Activated CD4-positive, alpha-beta T cell treated with anti-CD3 and anti-CD28 coated beads, Interleukin-2, amount 50 U/mL, for 16 hours (primary cell): ENCODE data around the gene SSTR4.
A peak's percentile ranks its signal among the peaks of the same experiment; 100 is the strongest.

Experiments
- DNase-seq: peaks from one replicate; pipeline ENCODE4 v3.0.0-alpha.2; 2020

SSTR4 gene

GRCh38 chr20:23069108-23069507, 34.0 kb downstream of the SSTR4 start:
- no peak for DNase-seq

- no peak for DNase-seq
Observed at GRCh38 chr20:23071398-23071797, 36.3 kb downstream of the SSTR4 start.

- no peak for DNase-seq
Observed at GRCh38 chr20:23071996-23072395, 36.9 kb downstream of the SSTR4 start.

GRCh38 chr20:23072892-23073586, 37.9 kb downstream of the SSTR4 start:
- DNase-seq: no peak

GRCh38 chr20:23074052-23074451, 38.9 kb downstream of the SSTR4 start:
- no peak for DNase-seq

GRCh38 chr20:23077277-23077676, 42.2 kb downstream of the SSTR4 start:
- no peak for DNase-seq

- no peak for DNase-seq
Observed at GRCh38 chr20:23078351-23079015, 43.4 kb downstream of the SSTR4 start.

- DNase-seq: no peak
Observed at GRCh38 chr20:23079016-23079351, 43.9 kb downstream of the SSTR4 start.

GRCh38 chr20:23079926-23080325, 44.8 kb downstream of the SSTR4 start:
- no peak for DNase-seq

- DNase-seq: no peak
Observed at GRCh38 chr20:23080521-23080920, 45.4 kb downstream of the SSTR4 start.

GRCh38 chr20:23081263-23081819, 46.2 kb downstream of the SSTR4 start:
- DNase-seq: no peak

GRCh38 chr20:23082846-23083552, 47.9 kb downstream of the SSTR4 start:
- DNase-seq: no peak

- DNase-seq: no peak
Observed at GRCh38 chr20:23083553-23084220, 48.6 kb downstream of the SSTR4 start.

- DNase-seq: no peak
Observed at GRCh38 chr20:23084282-23084844, 49.3 kb downstream of the SSTR4 start.

GRCh38 chr20:23084845-23085365, 49.8 kb downstream of the SSTR4 start:
- no peak for DNase-seq

GRCh38 chr20:23085436-23086055, 50.4 kb downstream of the SSTR4 start:
- DNase-seq: no peak

- peak; percentile 80 for DNase-seq
Observed at GRCh38 chr20:23086056-23086566, 51.0 kb downstream of the SSTR4 start, which contains the start of gene CD93. Gene CD93, minus strand, starts transcription at chr20:23086324. Its CDS starts 132 bp downstream, at chr20:23086192.

GRCh38 chr20:23086931-23087411, 51.9 kb downstream of the SSTR4 start:
- DNase-seq: no peak

GRCh38 chr20:23087587-23088251, 52.6 kb downstream of the SSTR4 start:
- DNase-seq: no peak
